OCI-LY3 (cell line): ENCODE data around the gene PCNX3.

Source experiments
- EZH2phosphoT487 ChIP-seq: fragments of 200-600 bp; shearing (Covaris generic); IDR thresholded peaks from 2 replicates; pipeline ENCODE4 v1.6.1; 2018; ENCODE audit warnings: antibody characterized with exemption, mixed run types, low read depth
- TF ChIP-seq, protein P1 (sequence below): fragments of 200-600, 300-600 bp; sonication (generic); IDR thresholded peaks from 2 replicates; pipeline ENCODE4 v1.5.1; 2014; ENCODE audit warnings: antibody characterized with exemption, low read length, low read depth

DNA sequence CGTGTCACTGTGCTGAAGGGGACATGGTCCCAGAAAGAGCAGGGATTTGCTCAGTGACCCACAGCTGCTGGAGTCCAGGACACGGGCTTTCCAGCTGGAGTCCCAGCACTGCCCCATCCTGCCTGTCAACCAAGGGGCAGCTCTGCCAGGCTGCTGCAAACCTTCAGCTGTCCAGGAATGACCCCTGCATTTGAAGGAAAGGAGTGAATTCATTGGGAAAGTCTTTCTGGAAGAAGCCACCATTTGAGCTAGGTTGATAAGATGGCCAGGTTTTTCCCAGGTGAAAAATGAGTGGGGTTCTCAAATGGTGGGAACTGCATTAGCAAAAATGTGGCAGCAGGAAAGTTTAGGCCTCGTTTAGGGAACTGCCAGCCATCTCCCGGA is 29.3 kb upstream of the PCNX3 start:
- TF ChIP-seq, protein P1, sequence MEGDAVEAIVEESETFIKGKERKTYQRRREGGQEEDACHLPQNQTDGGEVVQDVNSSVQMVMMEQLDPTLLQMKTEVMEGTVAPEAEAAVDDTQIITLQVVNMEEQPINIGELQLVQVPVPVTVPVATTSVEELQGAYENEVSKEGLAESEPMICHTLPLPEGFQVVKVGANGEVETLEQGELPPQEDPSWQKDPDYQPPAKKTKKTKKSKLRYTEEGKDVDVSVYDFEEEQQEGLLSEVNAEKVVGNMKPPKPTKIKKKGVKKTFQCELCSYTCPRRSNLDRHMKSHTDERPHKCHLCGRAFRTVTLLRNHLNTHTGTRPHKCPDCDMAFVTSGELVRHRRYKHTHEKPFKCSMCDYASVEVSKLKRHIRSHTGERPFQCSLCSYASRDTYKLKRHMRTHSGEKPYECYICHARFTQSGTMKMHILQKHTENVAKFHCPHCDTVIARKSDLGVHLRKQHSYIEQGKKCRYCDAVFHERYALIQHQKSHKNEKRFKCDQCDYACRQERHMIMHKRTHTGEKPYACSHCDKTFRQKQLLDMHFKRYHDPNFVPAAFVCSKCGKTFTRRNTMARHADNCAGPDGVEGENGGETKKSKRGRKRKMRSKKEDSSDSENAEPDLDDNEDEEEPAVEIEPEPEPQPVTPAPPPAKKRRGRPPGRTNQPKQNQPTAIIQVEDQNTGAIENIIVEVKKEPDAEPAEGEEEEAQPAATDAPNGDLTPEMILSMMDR = no peak
- TF ChIP-seq EZH2phosphoT487 = no peak
